HUES64 (cell line): ENCODE data around the gene MICB.

ENCODE experiments used
- H3K27ac ChIP-seq: 2 replicates; pipeline ENCODE4 v1.7.0; 2013; ENCODE audit warnings: low read depth, low read length, inconsistent platforms
- H3K27me3 ChIP-seq: 2 replicates; pipeline ENCODE4 v1.6.1; 2013; ENCODE audit warnings: mild to moderate bottlenecking, low read length; ENCODE audit not compliant: insufficient read depth
- H3K36me3 ChIP-seq: 2 replicates; pipeline ENCODE4 v1.6.1; 2013; ENCODE audit warnings: mild to moderate bottlenecking, low read length; ENCODE audit not compliant: insufficient read depth
- H3K4me1 ChIP-seq: 2 replicates; pipeline ENCODE4 v1.6.1; 2013; ENCODE audit warnings: mild to moderate bottlenecking, low read length, moderate library complexity; ENCODE audit not compliant: insufficient read depth
- H3K4me3 ChIP-seq: 2 replicates; pipeline ENCODE4 v1.5.1; 2013; ENCODE audit warnings: mild to moderate bottlenecking, low read length, moderate library complexity
- H3K9ac ChIP-seq: 2 replicates; pipeline ENCODE4 v1.6.1; 2013; ENCODE audit warnings: mild to moderate bottlenecking, low read depth, low read length
- H3K9me3 ChIP-seq: 2 replicates; pipeline ENCODE4 v1.6.1; 2013; ENCODE audit warnings: low read depth, low read length; ENCODE audit not compliant: insufficient read depth
- WGBS: fragments of 150-250, 120-280 bp; methylation state at CpG from one replicate; pipeline ENCODE4 v1.1.7; 2013; ENCODE audit warnings: missing lambda C conversion rate; 5-methylcytosine and 5-hydroxymethylcytosine counted together

The MICB gene

DNA sequence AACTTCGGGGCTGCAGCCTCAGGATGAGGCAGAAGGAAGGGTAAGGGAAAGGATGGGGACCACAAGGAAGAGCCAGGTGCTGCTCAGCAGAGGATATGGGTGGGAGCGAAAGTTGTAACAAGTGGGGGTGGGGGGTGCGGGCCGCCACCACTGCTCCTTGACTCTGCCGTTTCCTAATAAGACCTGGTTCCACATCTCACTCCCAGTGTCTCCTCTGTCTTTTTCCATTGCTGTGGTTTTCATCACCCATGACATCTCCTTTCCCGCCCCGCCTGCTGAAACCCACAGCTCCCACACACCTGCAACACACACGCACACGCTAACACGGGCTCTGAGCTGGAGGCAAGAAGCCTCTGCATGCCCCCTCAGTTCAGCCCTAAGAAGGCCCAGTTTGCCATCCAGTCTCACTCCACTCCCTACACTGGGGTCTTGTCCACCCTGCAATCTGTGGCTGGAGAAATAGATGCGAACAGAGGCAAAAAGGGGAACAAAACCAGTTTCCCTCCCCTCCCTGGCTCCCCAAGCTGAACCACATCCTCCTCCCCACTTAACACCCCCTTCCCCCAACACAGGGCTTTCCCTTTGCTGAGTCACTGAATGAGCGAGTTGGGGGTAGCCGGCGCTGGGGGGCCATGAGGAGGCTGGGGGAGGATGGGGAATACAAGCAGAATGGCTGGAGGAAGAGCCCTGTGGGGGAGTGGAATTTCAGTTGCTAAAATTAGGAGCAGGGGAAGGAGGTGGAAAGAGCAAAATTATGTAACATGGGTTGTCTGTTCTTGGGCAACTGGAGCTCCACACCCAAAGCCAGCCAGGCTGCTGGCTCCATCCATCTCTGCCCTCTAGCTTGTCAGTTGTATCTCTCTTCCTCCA is 60.9 kb downstream of the MICB start:
- Histone ChIP-seq H3K36me3 (peaks cover 41% of the 10 kb centered on the region), H3K9me3 (no peaks in the 10 kb centered on the region), H3K4me1 (peaks cover 15% of the 10 kb centered on the region; the same call in 1 of the 2 replicates), H3K27me3 (no peaks in the 10 kb centered on the region), H3K4me3 (no peak overlapping the region), H3K9ac (no peak overlapping the region), H3K27ac (no peak overlapping the region)
- 94% methylated on average over 14 of the region's 14 CpGs for WGBS

DNA sequence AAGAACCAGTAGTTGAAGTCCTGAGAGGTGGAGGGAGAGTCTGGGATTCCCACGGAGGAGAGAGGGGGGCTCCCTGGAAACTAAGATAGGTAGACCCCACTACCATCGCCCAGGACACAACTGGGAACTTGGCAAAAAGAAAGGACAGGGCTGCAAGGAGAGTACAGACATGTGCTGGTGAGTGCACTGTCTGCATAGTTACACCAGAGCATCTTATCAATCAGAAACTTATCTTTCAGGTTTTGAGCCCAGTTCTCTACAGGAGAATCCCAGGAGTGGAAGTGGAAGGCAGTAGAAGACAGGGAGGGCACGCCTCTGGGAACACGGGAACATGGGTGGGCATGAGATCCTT is 61.6 kb downstream of the MICB start:
- Histone ChIP-seq H3K4me1 (peaks cover 15% of the 10 kb centered on the region; the same call in 1 of the 2 replicates), H3K27me3 (no peaks in the 10 kb centered on the region), H3K4me3 (no peak overlapping the region), H3K36me3 (peaks cover 35% of the 10 kb centered on the region), H3K9ac (peak overlapping the region; percentile 55; the same call in 1 of the 2 replicates), H3K27ac (peak overlapping the region; percentile 64), H3K9me3 (no peaks in the 10 kb centered on the region)
- WGBS = 73% methylated on average over 4 of the region's 4 CpGs

DNA sequence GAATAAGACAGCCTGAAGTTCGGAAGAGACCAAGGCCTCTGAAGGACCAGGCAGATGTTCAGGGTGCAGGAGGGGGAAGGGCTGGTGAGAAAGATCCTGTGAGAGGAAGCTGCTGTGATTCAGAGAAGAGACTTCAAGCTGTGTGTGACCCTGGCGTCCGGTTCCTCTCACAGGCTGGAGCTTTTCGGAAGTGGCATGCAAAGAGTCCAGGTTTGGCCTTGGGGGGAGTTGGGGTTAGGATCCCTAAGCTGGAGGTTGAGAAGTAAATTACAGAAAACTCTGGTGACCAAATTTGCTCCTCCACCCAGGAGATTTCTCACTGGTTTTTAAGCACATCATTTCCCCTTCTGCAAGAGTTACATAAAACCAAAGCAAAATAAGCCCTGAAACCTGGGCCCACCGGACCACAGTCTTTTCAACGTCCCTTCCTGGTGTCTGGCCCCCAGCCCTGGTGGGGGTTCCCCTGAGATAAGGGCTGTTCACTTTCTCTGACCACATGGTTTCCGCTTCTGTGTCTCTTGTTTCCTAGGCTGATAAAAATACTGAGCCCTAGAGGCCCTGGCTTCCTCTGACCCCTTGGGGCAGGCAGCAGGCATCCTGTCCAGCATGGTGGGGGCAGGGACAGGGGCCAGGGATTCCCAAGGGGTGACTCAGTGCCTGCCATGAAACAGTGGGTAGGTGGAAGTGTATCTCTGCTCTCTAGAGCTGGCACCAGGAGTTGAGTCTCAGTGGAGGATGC is 62.2 kb downstream of the MICB start:
- H3K36me3 ChIP-seq = peaks cover 31% of the 10 kb centered on the region
- no peaks in the 10 kb centered on the region for H3K9me3 ChIP-seq
- whole genome bisulfite sequencing = 85% methylated on average over 7 of the region's 7 CpGs
- H3K9ac ChIP-seq = peak overlapping the region; percentile 55; the same call in 1 of the 2 replicates
- H3K27me3 ChIP-seq = no peaks in the 10 kb centered on the region
- H3K27ac ChIP-seq = peak overlapping the region; percentile 64
- H3K4me3 ChIP-seq = no peak overlapping the region
- peaks cover 15% of the 10 kb centered on the region; the same call in 1 of the 2 replicates for H3K4me1 ChIP-seq

DNA sequence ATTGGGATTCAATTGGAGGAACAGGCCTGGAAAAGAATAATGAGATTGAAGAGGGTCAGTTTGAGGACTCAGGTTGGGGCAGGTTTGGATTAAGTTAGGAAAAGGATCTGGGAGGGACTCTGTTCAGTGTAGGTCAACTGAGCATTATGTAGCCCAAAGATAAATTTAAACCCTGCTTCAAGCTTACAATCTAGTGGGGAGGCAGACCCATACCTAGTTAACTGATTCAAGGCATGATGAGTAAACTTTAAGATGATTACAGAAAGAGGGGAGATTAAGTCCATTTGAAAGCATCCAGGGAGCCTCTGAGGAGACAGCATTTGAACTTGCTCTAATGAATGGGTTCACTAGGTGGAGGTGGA is 62.7 kb downstream of the MICB start:
- no peak overlapping the region for H3K9ac ChIP-seq
- H3K9me3 ChIP-seq = no peaks in the 10 kb centered on the region
- peak overlapping the region; percentile 64 for H3K27ac ChIP-seq
- H3K27me3 ChIP-seq = no peaks in the 10 kb centered on the region
- H3K4me3 ChIP-seq = no peak overlapping the region
- H3K36me3 ChIP-seq = peaks cover 31% of the 10 kb centered on the region
- H3K4me1 ChIP-seq = peaks cover 15% of the 10 kb centered on the region; the same call in 1 of the 2 replicates
